Activated effector memory CD4-positive, alpha-beta T cell treated with Interleukin-2 at 50 U/mL for 16 hours (primary cell): ENCODE results near the gene CD7.

Source experiments
- DNase-seq: peaks from one replicate; pipeline ENCODE4 v3.0.0-alpha.2; 2020

Gene CD7

GRCh38 chr17:82346342-82347300, 29.2 kb upstream of the CD7 start:
- DNase-seq = no peak

GRCh38 chr17:82345151-82345976, 28.0 kb upstream of the CD7 start:
- no peak for DNase-seq

GRCh38 chr17:82344175-82344907, 26.9 kb upstream of the CD7 start:
- DNase-seq = no peak

GRCh38 chr17:82343560-82343959, 26.2 kb upstream of the CD7 start:
- DNase-seq = no peak

GRCh38 chr17:82342361-82343079, 25.1 kb upstream of the CD7 start:
- no peak for DNase-seq

GRCh38 chr17:82339634-82340580, 22.5 kb upstream of the CD7 start:
- DNase-seq = no peak

GRCh38 chr17:82338858-82339633, 21.6 kb upstream of the CD7 start:
- DNase-seq = no peak

- no peak for DNase-seq
These were observed 17.4 kb upstream of the CD7 start for GRCh38 chr17:82334622-82335394.

- no peak for DNase-seq
These were observed 16.8 kb upstream of the CD7 start for GRCh38 chr17:82334204-82334621.

- peak; percentile 15 for DNase-seq
These were observed 16.1 kb upstream of the CD7 start, which contains the start of gene SECTM1 for GRCh38 chr17:82333279-82334171. SECTM1 (minus strand) TSS chr17:82333766; CDS start chr17:82327240, 6,526 bp downstream.

GRCh38 chr17:82332669-82333278, 15.4 kb upstream of the CD7 start:
- DNase-seq = no peak

GRCh38 chr17:82331345-82331939, 14.0 kb upstream of the CD7 start:
- DNase-seq = no peak

GRCh38 chr17:82330322-82331239, 13.2 kb upstream of the CD7 start:
- DNase-seq = no peak

GRCh38 chr17:82329683-82330321, 12.4 kb upstream of the CD7 start:
- no peak for DNase-seq

- DNase-seq = no peak
These were observed 11.6 kb upstream of the CD7 start for GRCh38 chr17:82328994-82329507.
